ENCODE data around the gene SLC1A5. TPM values are rescaled to one million over a fixed set of nuclear protein-coding genes. Genes with fewer than 3 reads are reported as not detected.

The SLC1A5 gene
- total RNA-seq, 1 experiment from 2014 or later = 141 TPM

DNA sequence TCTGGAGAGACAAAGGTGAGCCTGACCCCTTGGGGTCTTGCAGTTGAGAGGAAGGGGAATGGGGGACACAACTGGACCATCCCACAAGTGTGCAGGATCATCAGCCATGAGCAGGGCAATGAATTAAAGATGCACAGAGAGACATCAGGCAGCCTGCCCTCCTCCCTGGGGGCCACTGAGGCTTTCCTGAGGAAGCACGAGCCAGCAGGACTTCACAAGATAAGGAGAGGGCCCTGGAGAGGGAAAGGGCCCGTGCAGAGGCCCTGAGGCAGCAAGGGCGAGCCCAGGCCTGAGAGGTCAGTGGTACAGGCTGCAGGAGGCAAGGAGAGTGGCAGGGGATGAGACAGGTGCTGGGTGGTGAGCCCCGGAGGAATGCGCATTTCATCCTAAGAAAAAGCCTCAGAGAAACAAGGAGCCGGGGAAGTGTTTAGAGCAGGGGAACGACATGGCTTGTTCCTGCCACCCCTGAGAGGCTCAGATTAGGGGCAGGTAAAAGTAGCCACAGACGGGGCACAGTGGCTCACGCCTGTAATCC is 62.5 kb downstream of the SLC1A5 start:
- no peak for DNase-seq (ENCODE audit: low read depth)

DNA sequence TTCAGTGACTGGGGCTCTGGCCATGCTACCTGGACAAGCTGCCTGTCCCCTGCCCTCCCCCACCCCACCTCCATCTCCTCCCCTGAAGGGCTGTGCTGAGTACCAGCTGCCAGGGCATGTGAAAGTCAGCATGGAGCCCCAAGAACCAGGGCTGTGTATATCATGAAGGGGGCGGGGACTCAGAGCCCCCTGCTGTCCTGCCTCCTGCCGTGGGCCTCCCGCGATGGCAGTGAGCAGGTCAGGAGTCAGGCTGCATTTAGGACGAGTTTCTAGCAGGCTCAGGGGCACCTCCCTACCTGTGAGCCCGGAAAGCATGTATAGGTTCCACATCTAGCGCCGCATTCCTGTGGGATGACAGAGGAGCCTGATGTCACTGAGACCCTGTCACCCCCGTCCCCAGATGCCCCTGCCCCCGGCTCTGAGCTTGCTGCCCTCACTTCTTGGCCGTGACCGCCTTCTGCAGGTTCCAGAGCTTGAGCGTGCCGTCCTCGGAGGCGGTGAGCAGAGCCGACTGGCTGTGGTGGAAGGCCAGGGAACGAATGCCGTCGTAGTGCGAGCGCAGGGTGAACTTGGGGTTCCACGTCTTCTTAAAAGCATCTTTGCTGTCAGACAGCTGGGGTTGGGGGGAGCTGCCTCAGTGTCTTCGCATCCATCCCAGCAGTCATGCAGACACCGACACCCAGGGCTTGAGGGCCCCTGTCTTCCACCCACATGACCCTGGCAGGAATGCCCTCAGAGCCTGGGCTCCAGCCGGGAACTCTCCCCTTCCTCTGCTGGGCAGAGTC is 63.2 kb downstream of the SLC1A5 start:
- no peak for DNase-seq (ENCODE audit: low read depth)

Other genes with a start within 250 kb of the SLC1A5 start
- 137 and 163 TPM in 2 replicates for gene CALM3, start 187.3 kb downstream of the SLC1A5 start, total RNA-seq (2014; rRNA removed; shearing (Covaris generic))
- gene PTGIR, start 163.5 kb downstream of the SLC1A5 start, total RNA-seq (2014; rRNA removed; shearing (Covaris generic)) = 0.12 and 0.34 TPM in 2 replicates
- not detected in 2 replicates for gene GNG8, start 152.4 kb downstream of the SLC1A5 start, total RNA-seq (2014; rRNA removed; shearing (Covaris generic))
- gene DACT3, start 127.4 kb downstream of the SLC1A5 start, total RNA-seq (2014; rRNA removed; shearing (Covaris generic)) = 0.30 and 0.91 TPM in 2 replicates
- 15.3 and 22.9 TPM in 2 replicates for gene PRKD2, start 71.5 kb downstream of the SLC1A5 start, total RNA-seq (2014; rRNA removed; shearing (Covaris generic))
- 20.0 and 23.1 TPM in 2 replicates for gene FKRP, start 42.5 kb downstream of the SLC1A5 start, total RNA-seq (2014; rRNA removed; shearing (Covaris generic))
- gene STRN4, start 42.1 kb downstream of the SLC1A5 start, total RNA-seq (2014; rRNA removed; shearing (Covaris generic)) = 67.1 and 106 TPM in 2 replicates
- gene AP2S1, start 62.3 kb upstream of the SLC1A5 start, total RNA-seq (2014; rRNA removed; shearing (Covaris generic)) = 280 and 304 TPM in 2 replicates
- gene ARHGAP35, start 72.4 kb upstream of the SLC1A5 start, total RNA-seq (2014; rRNA removed; shearing (Covaris generic)) = 17.9 and 20.3 TPM in 2 replicates
- 0.27 TPM in 1 of 2 replicates, not detected in the other for gene NPAS1, start 231.2 kb upstream of the SLC1A5 start, total RNA-seq (2014; rRNA removed; shearing (Covaris generic))